Measurements from ENCODE around the gene CYTIP.
"Not testable (repeated sequence)": the region's sequence is repeated elsewhere in the genome, so short reads cannot be mapped to it uniquely, and the experiment has no call there.

CYTIP gene

DNA sequence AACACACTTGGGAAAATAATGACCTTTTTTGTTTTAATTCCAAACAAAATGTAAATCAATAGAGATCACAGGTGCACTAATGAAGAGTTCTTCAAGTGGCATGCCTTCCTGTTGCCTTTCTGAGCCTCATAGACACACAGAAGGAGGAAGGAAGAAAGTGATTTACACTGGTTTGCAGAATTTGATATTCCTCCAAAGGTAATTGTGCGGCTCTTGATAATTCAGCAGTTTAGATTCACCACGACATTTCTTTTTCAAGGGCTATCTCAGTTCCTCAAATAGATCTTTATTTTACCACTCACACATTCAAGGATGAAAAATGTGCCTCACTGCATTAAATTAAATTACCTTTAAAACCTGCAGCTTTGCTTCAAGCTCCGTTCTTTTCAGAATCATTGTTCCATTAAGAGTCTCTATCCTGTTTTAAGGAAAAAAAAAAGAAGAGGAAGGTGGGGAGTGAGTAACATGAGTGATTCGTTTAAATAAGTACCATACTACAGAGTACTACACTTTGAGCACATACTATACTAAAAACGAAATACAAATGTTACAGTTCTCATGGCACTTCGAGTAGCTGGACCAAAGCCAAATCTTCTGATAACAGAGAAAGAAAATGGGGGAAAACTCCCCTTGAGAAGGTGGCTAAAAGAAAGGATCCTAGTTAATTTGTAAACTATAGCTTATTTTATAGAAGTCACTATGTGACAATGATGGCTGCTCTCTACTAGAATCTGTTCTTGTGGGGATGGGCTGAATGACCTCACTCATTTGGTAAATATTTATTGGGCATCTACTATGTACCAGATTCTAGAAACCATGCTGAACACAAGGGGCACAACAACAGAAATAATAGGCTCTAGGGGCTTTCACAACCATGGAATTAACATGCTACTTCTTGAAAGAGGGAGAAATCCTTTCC, 16.6 kb downstream of the CYTIP start:
- DNase-seq (ENCODE audit: low read depth in 2 of 2, low spot score in 1 of 2) = no peak

DNA sequence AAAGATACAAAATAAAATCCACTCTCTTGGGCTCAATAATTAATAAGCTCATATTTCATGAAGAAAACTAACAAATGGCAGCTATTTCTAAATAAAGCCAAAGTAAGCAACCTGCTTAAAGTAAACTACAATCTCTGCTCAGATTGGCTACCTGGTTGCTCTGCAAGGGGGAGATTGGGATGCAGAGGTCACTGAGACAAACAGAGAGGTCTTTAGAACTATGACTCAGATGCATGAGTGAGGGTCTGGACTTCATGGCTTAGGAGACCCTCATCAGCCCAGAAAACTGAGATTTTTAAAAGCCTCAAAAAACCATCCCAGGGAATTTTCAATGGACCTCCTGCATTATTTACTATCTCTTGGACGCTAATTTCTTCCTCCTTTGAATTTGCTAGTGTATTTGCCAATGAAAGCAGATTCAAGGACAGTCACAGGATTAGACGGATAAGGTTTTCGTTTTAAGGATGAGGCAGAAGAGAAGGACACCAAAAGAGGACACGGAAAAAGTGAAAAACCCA, 17.4 kb downstream of the CYTIP start:
- DNase-seq (ENCODE audit: low read depth in 2 of 2, low spot score in 1 of 2) = no peak

DNA sequence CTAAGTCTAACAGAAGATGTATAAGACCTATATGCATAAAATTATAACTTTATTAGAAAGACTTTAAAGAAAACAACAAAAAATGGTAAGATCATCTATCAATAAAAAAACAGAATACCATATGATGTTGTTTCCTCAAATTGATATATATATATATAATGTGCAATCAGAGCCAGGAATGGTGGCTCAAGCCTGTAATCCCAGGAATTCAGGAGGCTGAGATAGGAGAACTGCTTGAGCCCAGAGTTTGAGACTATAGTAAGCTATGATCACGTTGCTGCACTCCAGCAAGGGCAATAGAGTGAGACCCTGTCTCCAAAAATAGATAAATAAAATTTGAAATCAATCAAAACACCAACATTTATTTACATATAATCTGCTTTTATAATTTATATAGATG, 19.5 kb downstream of the CYTIP start:
- no peak for DNase-seq (ENCODE audit: low read depth in 2 of 2, low spot score in 1 of 2)

DNA sequence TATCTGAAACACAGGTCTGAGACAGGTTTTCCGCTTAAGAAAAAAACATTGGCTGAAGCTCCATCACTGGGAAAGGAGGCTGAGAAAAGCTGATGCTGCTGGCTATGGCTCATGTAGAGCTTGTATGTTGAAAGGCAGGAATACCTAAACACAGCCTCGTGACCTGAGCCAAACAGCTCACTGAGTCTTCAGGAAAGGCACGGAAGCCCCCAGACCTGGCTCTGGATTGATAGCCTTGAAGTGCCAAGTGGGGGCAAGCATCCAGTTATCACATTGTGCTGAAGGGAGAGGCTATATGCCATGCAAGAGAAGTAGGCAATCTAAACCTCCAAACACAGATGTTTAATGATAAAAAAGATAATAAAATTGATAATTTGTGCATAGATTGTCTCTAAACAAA, 21.9 kb downstream of the CYTIP start:
- no peak for DNase-seq (ENCODE audit: low read depth in 2 of 2, low spot score in 1 of 2)

DNA sequence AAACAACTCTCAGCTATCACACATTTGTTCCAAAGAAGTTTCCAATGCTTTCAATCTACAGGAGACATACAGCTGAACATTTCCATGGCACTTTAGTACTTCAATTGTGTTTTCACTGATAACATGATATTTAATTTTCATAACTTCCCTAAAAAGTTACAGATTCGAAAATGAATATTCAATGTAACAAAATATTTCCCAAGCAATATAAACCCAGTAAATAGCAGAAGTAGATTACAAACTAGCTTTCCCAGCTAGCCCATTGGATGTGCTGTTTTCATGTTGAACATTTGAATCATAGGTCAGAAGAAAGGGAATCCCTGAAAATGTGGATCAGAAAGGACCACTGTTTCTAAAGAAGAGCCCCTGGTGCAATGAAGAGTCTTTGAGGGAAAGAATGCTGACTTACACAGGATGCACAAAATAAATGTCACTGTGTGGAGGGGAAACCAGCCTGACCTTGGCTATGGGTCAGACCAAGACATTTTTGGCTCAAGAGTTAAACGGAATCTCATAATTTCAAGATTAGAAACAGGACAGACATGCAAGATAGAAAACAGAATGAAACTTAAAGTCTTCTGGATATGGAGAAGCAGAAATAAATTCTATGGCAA, 22.5 kb downstream of the CYTIP start:
- DNase-seq (ENCODE audit: low read depth in 2 of 2, low spot score in 1 of 2) = no peak

DNA sequence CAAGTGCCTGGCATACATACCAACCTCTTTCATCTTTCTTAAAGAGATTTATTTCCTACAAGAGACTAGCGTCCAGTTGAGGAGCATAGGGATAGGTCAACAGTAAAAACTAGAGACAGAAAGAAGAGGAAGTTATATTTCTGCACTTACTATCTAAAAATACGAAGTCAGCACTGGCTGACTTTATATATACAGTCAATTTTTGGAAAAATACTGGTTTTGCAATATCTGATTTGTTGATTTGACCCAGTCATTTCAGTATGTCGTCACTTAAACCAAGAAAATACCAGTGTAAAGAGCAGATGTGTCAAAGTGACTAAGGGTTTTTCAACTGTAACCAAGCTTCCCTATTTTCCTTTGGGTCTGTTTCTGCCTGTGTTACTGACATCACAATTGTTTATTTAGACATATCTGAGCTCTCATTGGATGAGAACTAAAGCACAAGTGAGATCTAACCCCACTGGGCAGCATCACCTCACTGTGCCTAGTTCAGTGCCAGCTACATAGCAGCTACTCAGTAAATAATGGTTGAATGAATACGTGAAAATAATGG, 23.0 kb downstream of the CYTIP start:
- no peak for DNase-seq (ENCODE audit: low read depth in 2 of 2, low spot score in 1 of 2)

DNA sequence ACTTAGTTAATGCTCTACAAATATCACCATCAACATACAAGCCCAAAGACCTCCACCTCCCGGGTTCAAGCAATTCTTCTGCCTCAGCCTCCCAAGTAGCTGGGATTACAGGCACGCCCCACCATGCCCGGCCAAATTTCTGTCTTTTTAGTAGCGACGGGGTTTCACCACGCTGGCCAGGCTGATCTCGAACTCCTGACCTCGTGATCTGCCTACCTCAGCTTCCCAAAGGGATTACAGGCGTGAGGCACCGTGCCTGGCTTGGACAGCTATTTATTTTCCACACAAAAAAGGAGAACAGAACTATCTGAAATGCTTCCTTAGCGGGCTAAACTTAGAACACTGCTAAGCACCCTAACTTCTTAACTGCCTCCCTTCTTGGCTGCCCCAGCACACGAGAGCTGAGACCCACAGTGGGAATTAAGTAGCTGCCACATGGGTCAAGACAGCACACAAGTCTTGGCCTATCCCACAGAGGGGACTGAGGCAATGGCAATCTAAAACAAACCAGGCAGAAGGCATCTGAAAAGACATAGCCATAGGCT, 24.8 kb downstream of the CYTIP start:
- DNase-seq (ENCODE audit: low read depth in 2 of 2, low spot score in 1 of 2) = no peak

DNA sequence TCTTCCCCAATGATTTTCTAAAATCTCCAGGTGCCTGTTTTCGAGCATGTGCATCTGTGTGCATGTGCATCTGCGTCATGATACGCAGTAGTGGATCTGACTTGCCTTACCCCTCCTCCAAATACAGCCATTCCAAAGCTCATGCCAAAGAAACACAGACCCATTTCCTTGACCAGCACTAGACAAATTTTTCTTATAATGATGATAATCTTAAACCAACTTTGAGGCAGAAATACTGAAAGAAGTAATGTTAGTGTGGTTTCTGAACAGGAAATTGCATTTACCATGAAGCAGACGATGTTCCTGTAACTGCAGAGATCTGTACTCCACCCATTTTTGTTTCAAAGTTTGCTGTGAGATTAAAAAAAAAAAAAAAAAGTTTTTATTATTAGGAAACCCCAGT, 25.6 kb downstream of the CYTIP start:
- no peak for DNase-seq (ENCODE audit: low read depth in 2 of 2, low spot score in 1 of 2)

DNA sequence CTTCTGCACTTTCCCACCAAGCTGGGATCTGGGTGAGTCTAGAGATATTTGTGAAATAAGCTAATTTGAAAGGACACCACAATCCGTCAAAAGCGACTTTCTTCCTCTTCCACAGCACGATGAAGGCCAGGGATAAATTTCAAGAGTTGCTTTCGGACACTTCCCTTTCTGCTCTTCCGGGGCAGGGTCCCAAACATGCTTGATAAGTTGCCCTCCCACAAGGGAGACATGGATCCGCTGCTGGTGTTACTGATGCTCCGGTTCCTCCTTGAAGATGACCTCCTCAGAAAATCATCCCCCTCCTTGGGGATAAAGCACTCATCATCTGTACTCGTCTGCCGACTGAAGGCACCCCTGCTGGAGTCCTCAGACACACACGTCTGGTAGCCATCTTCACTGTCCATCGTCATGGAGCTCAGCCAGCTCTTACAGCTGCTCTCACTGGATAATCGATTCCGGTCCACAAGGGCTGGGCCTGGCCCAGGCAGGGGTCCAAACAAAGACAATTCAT, 28.2 kb downstream of the CYTIP start:
- DNase-seq (ENCODE audit: low read depth in 2 of 2, low spot score in 1 of 2) = no peak

DNA sequence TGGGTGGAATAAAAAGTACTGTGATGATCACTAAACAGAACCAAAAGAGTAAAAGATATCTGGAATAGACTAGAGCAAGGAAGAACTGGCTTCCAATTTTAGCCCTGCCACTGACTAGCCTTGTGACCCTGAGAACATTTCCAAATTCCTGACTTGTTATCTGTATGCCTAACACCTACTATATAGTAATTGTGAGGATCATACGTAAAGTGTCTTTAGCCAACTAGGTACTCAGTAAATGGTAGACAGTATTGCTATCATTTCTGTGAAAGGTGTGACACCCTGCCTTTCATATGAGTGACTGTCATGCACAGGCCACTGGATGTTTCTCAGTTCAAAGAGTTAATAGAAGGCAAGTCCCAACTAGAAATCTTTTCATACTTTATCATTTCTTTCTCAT, 29.8 kb downstream of the CYTIP start:
- no peak for DNase-seq (ENCODE audit: low read depth in 2 of 2, low spot score in 1 of 2)

DNA sequence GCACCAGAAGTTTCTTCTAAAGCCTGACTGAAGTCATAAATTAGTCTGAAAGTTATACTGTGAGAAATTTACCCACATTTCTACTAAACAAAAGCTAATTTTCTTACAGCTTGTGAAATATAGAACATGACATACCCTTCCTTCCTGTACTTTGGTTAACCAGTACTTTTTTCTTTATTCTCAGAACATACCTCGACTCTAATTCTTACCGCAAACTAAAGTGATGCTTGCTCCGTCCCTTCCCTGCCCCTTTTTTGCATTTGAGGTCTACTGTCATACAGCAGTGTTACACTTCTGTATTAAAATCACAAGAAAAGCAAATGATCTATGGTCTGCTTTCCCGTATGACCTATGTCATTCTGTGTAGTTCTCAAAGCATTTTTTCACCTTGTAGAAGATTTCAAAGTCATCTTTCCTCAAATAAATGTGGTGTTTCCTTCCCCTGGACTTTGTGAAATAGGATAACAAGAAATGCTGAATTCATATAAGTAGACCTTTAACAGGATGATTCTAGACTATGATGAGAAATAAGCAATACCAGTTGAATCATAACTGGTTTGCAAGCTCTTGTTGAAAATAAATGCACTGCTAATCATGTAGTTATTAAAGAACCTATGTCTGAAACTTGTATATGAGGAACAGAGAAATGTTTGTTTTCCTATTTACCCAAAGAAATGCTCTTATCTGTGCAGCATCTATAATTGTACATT, 30.4 kb downstream of the CYTIP start:
- peak in 1 of 2 donors; percentile 27 for DNase-seq (ENCODE audit: low read depth in 2 of 2, low spot score in 1 of 2)

DNA sequence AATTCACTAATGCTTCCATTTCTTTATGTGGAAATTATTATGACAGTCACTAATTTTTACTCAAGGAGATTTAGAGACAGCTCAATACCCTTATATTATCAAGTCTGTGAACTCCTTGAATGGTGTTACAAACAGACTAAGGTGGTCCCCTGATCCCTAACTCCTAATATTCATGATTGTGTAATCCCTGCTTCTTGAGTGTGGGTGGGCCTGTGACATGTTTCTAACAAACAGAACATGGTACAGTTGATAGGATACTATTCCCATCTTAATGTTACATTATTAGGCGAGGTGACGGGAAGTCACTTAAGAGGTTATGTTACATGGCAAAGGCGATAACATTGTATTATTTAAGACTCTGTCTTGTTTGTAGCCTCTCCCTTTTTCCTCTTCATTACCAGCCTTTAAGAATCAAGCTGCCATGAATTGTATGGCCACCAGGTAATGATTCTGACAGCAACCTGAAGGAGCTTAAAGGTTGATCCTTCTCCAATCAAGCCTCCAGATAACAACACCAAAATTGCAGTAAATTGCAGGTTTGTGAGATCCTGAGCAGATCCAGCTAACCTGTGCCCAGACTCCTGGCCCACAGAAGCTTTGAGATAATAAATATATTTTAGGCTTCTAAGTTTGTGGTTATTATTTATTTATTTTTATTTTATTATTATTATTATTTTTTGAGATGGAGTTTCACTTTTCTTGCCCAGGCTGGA, 32.1 kb downstream of the CYTIP start:
- DNase-seq (ENCODE audit: low read depth in 2 of 2, low spot score in 1 of 2) = no peak

DNA sequence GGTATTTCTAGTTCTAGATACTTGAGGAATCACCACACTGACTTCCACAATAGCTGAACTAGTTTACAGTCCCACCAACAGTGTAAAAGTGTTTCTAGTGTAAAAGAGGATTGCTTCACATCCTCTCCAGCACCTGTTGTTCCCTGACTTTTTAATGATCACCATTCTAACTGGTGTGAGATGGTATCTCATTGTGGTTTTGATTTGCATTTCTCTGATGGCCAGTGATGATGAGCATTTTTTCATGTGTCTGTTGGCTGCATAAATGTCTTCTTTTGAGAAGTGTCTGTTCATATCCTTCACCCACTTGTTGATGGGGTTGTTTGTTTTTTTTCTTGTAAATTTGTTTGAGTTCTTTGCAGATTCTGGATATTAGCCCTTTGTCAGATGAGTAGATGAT, 38.5 kb downstream of the CYTIP start:
- not testable (repeated sequence) for DNase-seq (ENCODE audit: low read depth in 2 of 2, low spot score in 1 of 2)

DNA sequence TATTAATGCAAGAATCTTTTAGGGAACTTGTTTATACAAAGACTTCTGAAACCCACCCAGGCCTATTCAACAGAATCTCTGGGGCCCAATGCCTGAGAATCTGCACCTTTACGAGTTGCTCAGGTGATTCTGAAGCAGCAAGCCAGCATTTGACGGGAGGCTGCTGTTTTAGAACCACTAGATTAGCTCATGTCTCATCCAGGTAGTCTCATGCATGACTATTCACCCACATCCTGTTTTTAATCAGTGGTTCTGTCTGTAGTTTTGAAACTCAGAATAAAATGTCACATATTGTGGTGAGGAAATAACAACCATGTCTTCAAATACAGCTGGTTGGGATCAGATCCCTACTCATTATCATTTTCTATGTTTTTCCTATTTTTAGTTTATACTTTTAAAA, 39.5 kb downstream of the CYTIP start:
- peak in 1 of 2 donors; percentile 38 for DNase-seq (ENCODE audit: low read depth in 2 of 2, low spot score in 1 of 2)

DNA sequence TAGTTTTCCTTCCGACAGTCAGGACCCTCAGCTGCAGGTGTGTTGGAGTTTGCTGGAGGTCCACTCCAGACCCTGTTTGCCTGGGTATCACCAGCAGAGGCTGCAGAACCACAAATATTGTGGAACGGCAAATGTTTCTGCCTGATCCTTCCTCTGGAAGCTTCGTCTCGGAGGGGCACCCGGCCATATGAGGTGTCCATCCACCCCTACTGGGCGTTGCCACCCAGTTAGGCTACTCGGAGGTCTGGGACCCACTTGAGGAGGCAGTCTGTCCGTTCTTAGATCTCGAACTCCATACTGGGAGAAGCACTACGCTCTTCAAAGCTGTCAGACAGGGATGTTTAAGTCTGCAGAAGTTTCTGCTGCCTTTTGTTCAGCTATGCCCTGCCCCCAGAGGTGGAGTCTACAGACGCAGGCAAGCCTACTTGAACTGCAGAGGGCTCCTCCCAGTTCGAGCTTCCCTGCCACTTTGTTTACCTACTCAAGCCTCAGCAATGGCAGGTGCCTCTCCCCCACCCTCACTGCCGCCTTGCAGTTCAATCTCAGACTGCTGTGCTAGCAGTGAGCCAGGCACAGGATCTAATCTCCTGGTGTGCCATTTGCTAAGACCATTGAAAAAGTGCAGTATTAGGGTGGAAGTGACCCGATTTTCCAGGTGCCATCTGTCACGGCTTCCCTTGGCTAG, 40.9 kb downstream of the CYTIP start:
- DNase-seq (ENCODE audit: low read depth in 2 of 2, low spot score in 1 of 2) = not testable (repeated sequence)

DNA sequence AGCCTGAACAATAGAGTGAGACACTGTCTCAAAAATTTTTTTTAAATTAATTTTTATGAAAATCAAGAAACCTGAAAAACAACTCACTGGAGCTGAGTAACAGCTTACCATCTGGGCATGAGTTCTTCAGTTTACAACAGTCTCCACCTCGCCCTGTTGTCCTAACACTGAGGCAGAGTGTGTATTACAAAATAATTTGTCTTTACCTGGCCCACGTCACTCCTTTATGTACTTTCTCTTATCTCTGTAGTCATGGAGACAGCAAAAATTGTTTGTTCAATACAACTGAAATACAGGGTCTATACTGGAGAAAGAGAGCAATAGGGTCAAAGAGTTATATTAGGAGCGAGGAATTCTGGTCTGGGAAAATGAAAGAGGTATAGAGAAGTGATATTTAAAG, 48.1 kb downstream of the CYTIP start:
- no peak for DNase-seq (ENCODE audit: low read depth in 2 of 2, low spot score in 1 of 2)

DNA sequence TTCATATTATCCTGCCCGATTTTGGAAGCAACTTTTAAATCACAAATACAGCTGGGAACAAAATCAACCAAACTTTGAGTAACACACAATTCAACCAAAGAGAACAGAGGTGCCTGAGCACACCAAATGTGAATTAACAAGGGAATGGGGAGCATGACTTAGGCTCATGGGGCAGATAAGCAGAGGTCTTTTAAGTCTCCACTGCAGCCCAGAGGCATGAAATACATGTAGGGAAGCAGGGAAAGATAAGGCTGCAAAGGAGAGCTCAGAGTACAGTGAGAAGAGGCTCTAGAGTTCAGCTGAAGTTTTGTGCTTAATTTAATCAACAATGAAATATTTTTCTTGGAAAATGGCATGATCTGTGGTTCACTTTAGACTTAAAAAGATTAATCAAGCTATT, 49.0 kb downstream of the CYTIP start:
- DNase-seq (ENCODE audit: low read depth in 2 of 2, low spot score in 1 of 2) = no peak

DNA sequence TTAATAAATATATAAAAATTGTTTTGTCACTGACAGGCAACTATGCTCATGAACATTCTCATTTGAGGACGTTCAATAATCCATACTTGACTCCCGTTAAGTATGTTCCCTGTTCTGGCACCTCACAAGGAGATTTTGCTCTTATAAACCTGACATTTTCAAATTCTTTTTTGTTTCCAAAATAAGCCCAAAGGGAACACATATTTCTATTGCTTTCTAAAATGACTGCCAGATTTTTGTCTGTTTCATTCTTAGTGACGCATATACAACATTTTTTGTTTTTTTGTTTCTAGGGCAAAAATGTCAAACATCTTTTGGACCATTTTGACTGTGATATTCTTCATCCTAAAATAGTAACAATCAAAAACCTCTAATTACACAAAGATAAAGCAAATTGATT, 50.5 kb downstream of the CYTIP start:
- no peak for DNase-seq (ENCODE audit: low read depth in 2 of 2, low spot score in 1 of 2)

DNA sequence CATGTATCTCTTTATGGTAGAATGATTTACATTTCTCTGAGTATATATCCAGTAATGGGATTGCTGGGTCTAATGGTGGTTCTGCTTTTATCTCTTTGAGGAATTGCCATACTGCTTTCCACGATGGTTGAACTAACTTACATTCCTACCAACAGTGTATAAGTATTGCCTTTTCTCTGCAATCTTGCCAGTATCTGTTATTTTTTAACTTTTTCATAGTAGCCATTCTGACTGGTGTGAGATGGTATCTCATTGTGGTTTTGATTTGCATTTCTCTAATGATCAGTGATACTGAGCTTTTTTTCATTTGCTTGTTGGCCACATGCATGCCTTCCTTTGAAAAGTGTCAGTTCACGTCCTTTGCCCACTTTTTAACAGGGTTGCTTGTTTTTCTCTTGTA, 55.1 kb downstream of the CYTIP start:
- DNase-seq (ENCODE audit: low read depth in 2 of 2, low spot score in 1 of 2) = no peak

DNA sequence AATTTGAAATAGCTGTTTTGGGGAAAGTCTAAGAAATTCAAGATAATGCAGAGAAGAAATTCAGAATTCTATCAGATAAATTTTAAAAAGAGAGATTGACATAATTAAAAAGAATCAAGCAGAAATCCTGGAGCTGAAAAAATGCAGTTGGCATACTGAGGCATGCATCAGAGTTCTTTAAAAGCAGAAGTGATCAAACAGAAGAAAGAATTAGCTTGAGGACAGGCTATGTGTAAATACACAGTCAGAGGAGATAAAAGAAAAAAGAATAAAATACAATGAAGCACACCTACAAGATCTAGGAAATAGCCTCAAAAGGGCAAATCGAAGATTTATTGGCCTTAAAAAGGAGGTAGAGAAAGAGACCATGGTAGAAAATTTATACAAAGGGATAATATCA, 57.1 kb downstream of the CYTIP start:
- DNase-seq (ENCODE audit: low read depth in 2 of 2, low spot score in 1 of 2) = no peak

Measured in stimulated activated CD8-positive, alpha-beta memory T cell treated with anti-CD3 and anti-CD28 coated beads, Interleukin-4, amount 100 ng/mL, for 4 hours (primary cell).